Adrenal gland (tissue), 5 donors: ENCODE data around the gene KRTAP10-12.

Experiments used
- POLR2A ChIP-seq, 2 donors: fragments of 450-650 bp; IDR thresholded peaks; one replicate each; pipeline ENCODE4 v1.6.1; 2017; ENCODE audit warnings: antibody characterized with exemption in 2 of 2, mild to moderate bottlenecking in 2 of 2, moderate library complexity in 1 of 2
- TF ChIP-seq, protein P1 (sequence below), 6 experiments: fragments of 450-650 bp in 4 of 6; fragments of 200-600 bp in 2 of 6; sonication (generic) in 1 of 6; IDR thresholded peaks; 1 replicate in 5 of 6; 2 replicates in 1 of 6; pipeline versions ENCODE4 v1.5.1 to v1.8.0; 2016 to 2021; ENCODE audit warnings: antibody characterized with exemption in 6 of 6, mild to moderate bottlenecking in 2 of 6, moderate library complexity in 1 of 6
- donor health status: DM: no; HTN: no; CAD: no.

DNA sequence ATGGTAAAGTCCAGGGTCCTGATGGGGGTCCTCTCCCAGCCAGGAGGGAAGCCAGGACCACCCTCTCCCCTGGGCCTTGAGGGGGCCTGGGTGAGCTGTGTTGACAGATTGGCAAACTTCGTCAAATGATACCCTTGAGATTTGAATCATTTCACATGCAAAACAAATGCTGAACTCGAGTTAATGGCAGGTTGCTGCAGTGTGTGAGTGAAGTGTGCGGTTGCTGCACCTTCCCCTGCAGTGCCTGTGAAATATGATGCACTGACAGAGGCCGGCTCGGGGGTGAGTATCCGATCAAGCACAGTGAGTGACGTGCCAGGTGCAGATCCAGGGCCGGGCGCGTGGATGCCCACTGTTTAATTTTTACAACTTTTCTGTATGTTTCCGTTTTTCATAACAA lies 9.3 kb upstream of the KRTAP10-12 start:
- TF ChIP-seq POLR2A (IDR thresholded peaks at IDR 0.05) = no peak
- TF ChIP-seq, protein P1, sequence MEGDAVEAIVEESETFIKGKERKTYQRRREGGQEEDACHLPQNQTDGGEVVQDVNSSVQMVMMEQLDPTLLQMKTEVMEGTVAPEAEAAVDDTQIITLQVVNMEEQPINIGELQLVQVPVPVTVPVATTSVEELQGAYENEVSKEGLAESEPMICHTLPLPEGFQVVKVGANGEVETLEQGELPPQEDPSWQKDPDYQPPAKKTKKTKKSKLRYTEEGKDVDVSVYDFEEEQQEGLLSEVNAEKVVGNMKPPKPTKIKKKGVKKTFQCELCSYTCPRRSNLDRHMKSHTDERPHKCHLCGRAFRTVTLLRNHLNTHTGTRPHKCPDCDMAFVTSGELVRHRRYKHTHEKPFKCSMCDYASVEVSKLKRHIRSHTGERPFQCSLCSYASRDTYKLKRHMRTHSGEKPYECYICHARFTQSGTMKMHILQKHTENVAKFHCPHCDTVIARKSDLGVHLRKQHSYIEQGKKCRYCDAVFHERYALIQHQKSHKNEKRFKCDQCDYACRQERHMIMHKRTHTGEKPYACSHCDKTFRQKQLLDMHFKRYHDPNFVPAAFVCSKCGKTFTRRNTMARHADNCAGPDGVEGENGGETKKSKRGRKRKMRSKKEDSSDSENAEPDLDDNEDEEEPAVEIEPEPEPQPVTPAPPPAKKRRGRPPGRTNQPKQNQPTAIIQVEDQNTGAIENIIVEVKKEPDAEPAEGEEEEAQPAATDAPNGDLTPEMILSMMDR (IDR thresholded peaks at IDR 0.05) = no peak
